Neural progenitor cell (in vitro differentiated cells): ENCODE measurements around the gene EIF2AK2. TPM values are rescaled to one million over a fixed set of nuclear protein-coding genes. Genes with fewer than 3 reads are reported as not detected.

ENCODE experiments used
- DNase-seq: peaks from one replicate; pipeline ENCODE4 v3.0.0-alpha.2; 2016; ENCODE audit warnings: low spot score
- H2AFZ ChIP-seq: fragments of 200-600 bp; sonication (generic); replicated peaks from 2 replicates; pipeline ENCODE4 v1.6.1; 2016; ENCODE audit warnings: antibody characterized with exemption
- H3F3A ChIP-seq: fragments of 200-600 bp; sonication (generic); 2 replicates; pipeline ENCODE4 v1.6.1; 2016; ENCODE audit warnings: antibody characterized with exemption, low read depth
- H3K27ac ChIP-seq: fragments of 200-600 bp; sonication (generic); 2 replicates; pipeline ENCODE4 v1.5.1; 2016; ENCODE audit warnings: mild to moderate bottlenecking
- H3K27me3 ChIP-seq: fragments of 200-600 bp; sonication (generic); 2 replicates; pipeline ENCODE4 v1.6.1; 2016; ENCODE audit warnings: mild to moderate bottlenecking, moderate library complexity
- H3K36me3 ChIP-seq: fragments of 200-600 bp; sonication (generic); 2 replicates; pipeline ENCODE4 v1.5.1; 2016
- H3K4me1 ChIP-seq: fragments of 200-600 bp; sonication (generic); 2 replicates; pipeline ENCODE4 v1.6.1; 2016; ENCODE audit warnings: mixed run types
- H3K4me2 ChIP-seq: fragments of 200-600 bp; sonication (generic); 2 replicates; pipeline ENCODE4 v1.6.1; 2016
- H3K4me3 ChIP-seq: fragments of 200-600 bp; sonication (generic); 2 replicates; pipeline ENCODE4 v1.5.1; 2016
- H3K79me2 ChIP-seq: fragments of 200-600 bp; sonication (generic); 2 replicates; pipeline ENCODE4 v1.6.1; 2016; ENCODE audit warnings: low read depth
- H3K9ac ChIP-seq: fragments of 200-600 bp; sonication (generic); 2 replicates; pipeline ENCODE4 v1.6.1; 2016
- H3K9me3 ChIP-seq: fragments of 200-600 bp; sonication (generic); 2 replicates; pipeline ENCODE4 v1.5.1; 2016; ENCODE audit warnings: low read depth
- H4K20me1 ChIP-seq: fragments of 200-600 bp; sonication (generic); 2 replicates; pipeline ENCODE4 v1.6.1; 2016; ENCODE audit warnings: low read depth
- H3K27ac Mint-ChIP-seq: 3 replicates; pipeline ENCODE4 v1.8.0; 2021; ENCODE audit warnings: mixed read lengths
- H3K27me3 Mint-ChIP-seq: 2 replicates; pipeline ENCODE4 v1.8.0; 2022; ENCODE audit warnings: low read depth, mild to moderate bottlenecking, inconsistent platforms, moderate library complexity, mixed read lengths; ENCODE audit not compliant: insufficient read depth
- H3K36me3 Mint-ChIP-seq: 3 replicates; pipeline ENCODE4 v1.8.0; 2021; ENCODE audit warnings: mixed read lengths
- H3K4me1 Mint-ChIP-seq: 3 replicates; pipeline ENCODE4 v1.8.0; 2021; ENCODE audit warnings: mixed read lengths
- H3K4me3 Mint-ChIP-seq: 3 replicates; pipeline ENCODE4 v1.8.0; 2021; ENCODE audit warnings: mild to moderate bottlenecking, moderate library complexity, mixed read lengths
- H3K9me3 Mint-ChIP-seq: 3 replicates; pipeline ENCODE4 v1.8.0; 2020; ENCODE audit warnings: mixed read lengths
- EZH2 ChIP-seq: fragments of 200-600 bp; sonication (generic); IDR thresholded peaks from 2 replicates; pipeline ENCODE4 v1.6.1; 2017; ENCODE audit warnings: antibody characterized with exemption, mild to moderate bottlenecking, moderate library complexity
- EZH2phosphoT487 ChIP-seq: fragments of 200-600 bp; sonication (generic); IDR thresholded peaks from 2 replicates; pipeline ENCODE4 v1.6.1; 2017; ENCODE audit warnings: antibody characterized with exemption
- total RNA-seq: library from RNA; depleted of rRNA; stranded (reverse); fragments of >200 nt; gene quantifications from 2 replicates; pipeline ENCODE4 v1.2.3, GENCODE V29; 2015; ENCODE audit warnings: low replicate concordance
- TF ChIP-seq, protein P1 (sequence below): fragments of 200-600 bp; sonication (generic); IDR thresholded peaks from 2 replicates; pipeline ENCODE4 v1.5.1; 2017; ENCODE audit warnings: antibody characterized with exemption, mild to moderate bottlenecking

Gene EIF2AK2
- total RNA-seq, 1 donor from 2014 or later = 35.3 TPM

DNA sequence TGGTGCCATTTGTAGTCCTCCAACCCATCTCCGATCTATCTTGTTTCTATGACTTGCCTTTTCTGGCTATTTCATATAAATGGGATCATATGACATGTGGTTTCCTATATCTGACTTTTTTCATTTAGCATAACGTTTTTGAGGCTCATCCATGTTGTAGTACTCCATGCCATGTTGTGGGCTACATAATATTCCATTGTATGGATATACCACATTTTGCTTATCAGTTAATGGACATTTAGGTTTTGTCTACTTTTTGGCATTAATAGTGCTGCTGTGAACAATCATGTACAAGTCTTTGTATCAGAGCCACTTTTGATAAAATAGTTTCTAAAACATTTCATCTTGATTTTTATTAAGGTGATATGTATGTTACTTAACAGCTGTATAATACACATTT, 46.9 kb upstream of the EIF2AK2 start:
- Histone ChIP-seq H3K27ac (no peak overlapping the region), H4K20me1 (no peaks in the 10 kb centered on the region), H3K9ac (no peak overlapping the region), H3K36me3 (peaks cover 48% of the 10 kb centered on the region), H3F3A (peaks cover 46% of the 10 kb centered on the region), H3K79me2 (peaks cover 40% of the 10 kb centered on the region), H3K4me1 (peaks cover 18% of the 10 kb centered on the region), H3K27me3 (no peaks in the 10 kb centered on the region), H3K4me2 (no peak overlapping the region), H2AFZ (no peak overlapping the region), H3K9me3 (peaks cover 10% of the 10 kb centered on the region), H3K4me3 (no peak overlapping the region)
- DNase-seq = no peak
- Mint-ChIP-seq H3K4me1 (peaks cover 4% of the 10 kb centered on the region), H3K27me3 (no peaks in the 10 kb centered on the region), H3K9me3 (peaks cover 33% of the 10 kb centered on the region), H3K36me3 (peaks cover 68% of the 10 kb centered on the region), H3K4me3 (no peak overlapping the region), H3K27ac (no peak overlapping the region)
- TF ChIP-seq EZH2phosphoT487 (no peak), EZH2 (no peak)
- TF ChIP-seq, protein P1, sequence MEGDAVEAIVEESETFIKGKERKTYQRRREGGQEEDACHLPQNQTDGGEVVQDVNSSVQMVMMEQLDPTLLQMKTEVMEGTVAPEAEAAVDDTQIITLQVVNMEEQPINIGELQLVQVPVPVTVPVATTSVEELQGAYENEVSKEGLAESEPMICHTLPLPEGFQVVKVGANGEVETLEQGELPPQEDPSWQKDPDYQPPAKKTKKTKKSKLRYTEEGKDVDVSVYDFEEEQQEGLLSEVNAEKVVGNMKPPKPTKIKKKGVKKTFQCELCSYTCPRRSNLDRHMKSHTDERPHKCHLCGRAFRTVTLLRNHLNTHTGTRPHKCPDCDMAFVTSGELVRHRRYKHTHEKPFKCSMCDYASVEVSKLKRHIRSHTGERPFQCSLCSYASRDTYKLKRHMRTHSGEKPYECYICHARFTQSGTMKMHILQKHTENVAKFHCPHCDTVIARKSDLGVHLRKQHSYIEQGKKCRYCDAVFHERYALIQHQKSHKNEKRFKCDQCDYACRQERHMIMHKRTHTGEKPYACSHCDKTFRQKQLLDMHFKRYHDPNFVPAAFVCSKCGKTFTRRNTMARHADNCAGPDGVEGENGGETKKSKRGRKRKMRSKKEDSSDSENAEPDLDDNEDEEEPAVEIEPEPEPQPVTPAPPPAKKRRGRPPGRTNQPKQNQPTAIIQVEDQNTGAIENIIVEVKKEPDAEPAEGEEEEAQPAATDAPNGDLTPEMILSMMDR = no peak

DNA sequence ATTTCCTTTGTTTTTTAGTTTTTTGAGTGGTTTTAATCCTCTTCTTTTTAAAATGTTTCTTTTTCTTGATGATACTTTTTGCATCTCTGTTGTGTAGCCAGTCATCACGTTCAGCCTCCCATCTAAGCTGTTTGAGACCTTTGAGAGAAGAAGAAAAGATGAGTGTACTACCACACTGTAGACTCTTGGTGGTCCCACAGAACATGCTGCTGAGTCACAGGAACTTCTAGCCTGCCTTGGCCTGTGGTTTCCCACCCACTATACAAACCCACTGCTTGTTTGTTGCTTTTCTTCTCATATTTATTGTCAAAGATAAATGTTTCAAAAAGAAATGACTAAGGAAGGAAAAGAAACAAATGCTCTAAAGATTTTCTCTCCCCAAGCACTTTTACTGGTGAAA, 45.0 kb upstream of the EIF2AK2 start:
- Mint-ChIP-seq H3K9me3 (peaks cover 18% of the 10 kb centered on the region), H3K4me3 (no peak overlapping the region), H3K27me3 (no peaks in the 10 kb centered on the region), H3K27ac (no peak overlapping the region), H3K4me1 (peaks cover 4% of the 10 kb centered on the region), H3K36me3 (peaks cover 49% of the 10 kb centered on the region)
- Histone ChIP-seq H3K27me3 (no peaks in the 10 kb centered on the region), H3K9ac (no peak overlapping the region), H3K9me3 (peaks cover 5% of the 10 kb centered on the region), H3K4me2 (no peak overlapping the region), H4K20me1 (no peaks in the 10 kb centered on the region), H3F3A (peaks cover 34% of the 10 kb centered on the region), H3K4me3 (no peak overlapping the region), H3K79me2 (peaks cover 27% of the 10 kb centered on the region), H2AFZ (no peak overlapping the region), H3K36me3 (peaks cover 30% of the 10 kb centered on the region), H3K27ac (no peak overlapping the region), H3K4me1 (peaks cover 25% of the 10 kb centered on the region)
- TF ChIP-seq, protein P1 = no peak
- TF ChIP-seq EZH2 (no peak), EZH2phosphoT487 (no peak)
- no peak for DNase-seq

DNA sequence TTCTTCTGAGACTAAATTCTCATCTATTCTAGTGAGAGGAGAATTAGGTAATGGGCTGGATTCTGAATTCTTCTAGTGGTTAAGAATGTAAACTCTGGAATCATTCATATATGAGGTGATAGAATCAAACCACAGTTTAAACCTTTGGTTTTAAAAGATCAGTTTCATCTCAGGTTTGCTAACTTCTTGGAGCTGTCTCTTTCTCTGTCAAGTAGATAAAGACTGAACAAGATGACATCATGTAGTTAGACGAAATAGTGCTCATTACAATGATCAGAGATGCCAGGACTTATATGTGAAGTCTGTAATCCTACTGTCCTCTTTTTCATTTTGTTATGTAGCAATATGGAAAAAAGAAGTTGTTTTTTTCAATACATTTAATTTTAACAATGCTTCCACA, 44.4 kb upstream of the EIF2AK2 start:
- H3K27ac ChIP-seq = no peak overlapping the region
- peaks cover 21% of the 10 kb centered on the region for H3K79me2 ChIP-seq
- DNase-seq = no peak
- no peak overlapping the region for H3K4me3 ChIP-seq
- H3K4me2 ChIP-seq = no peak overlapping the region
- H3K9me3 ChIP-seq = peaks cover 5% of the 10 kb centered on the region
- H3F3A ChIP-seq = peaks cover 29% of the 10 kb centered on the region
- peaks cover 26% of the 10 kb centered on the region for H3K36me3 ChIP-seq
- H4K20me1 ChIP-seq = no peaks in the 10 kb centered on the region
- H3K27ac Mint-ChIP-seq = no peak overlapping the region
- TF ChIP-seq EZH2phosphoT487 = no peak
- TF ChIP-seq, protein P1 = no peak
- no peak for TF ChIP-seq EZH2
- H3K36me3 Mint-ChIP-seq = peaks cover 43% of the 10 kb centered on the region
- no peaks in the 10 kb centered on the region for H3K27me3 Mint-ChIP-seq
- H3K4me1 ChIP-seq = peaks cover 24% of the 10 kb centered on the region
- no peak overlapping the region for H2AFZ ChIP-seq
- H3K9ac ChIP-seq = no peak overlapping the region
- H3K4me1 Mint-ChIP-seq = peaks cover 4% of the 10 kb centered on the region
- H3K27me3 ChIP-seq = no peaks in the 10 kb centered on the region
- H3K9me3 Mint-ChIP-seq = peaks cover 17% of the 10 kb centered on the region
- H3K4me3 Mint-ChIP-seq = no peak overlapping the region
